Anterior cingulate cortex (tissue), 58 donors: Measurements from ENCODE around the gene OPCML.

Experiments used
- DNase-seq, 58 donors: peaks; one replicate each; lab custom pipeline; 2025; lab: John Stamatoyannopoulos, UW

OPCML gene

GRCh38 chr11:132448334-132448995, 1083.8 kb downstream of the OPCML start:
- DNase-seq = no peak

- DNase-seq = no peak
Measured at GRCh38 chr11:132447761-132448160, 1084.5 kb downstream of the OPCML start.

GRCh38 chr11:132445859-132446291, 1086.4 kb downstream of the OPCML start:
- no peak for DNase-seq

- peak in 21 of 58 donors; percentile 1 to 35 (median 11) for DNase-seq
Measured at GRCh38 chr11:132444911-132445310, 1087.4 kb downstream of the OPCML start.

- DNase-seq = no peak
Measured at GRCh38 chr11:132439711-132440255, 1092.5 kb downstream of the OPCML start.

GRCh38 chr11:132438418-132438817, 1093.9 kb downstream of the OPCML start:
- DNase-seq = no peak

GRCh38 chr11:132430429-132431062, 1101.8 kb downstream of the OPCML start:
- no peak for DNase-seq

GRCh38 chr11:132429685-132430084, 1102.6 kb downstream of the OPCML start:
- DNase-seq = no peak

GRCh38 chr11:132427611-132428010, 1104.7 kb downstream of the OPCML start:
- no peak for DNase-seq

GRCh38 chr11:132424433-132424832, 1107.9 kb downstream of the OPCML start:
- DNase-seq = no peak

- DNase-seq = no peak
Measured at GRCh38 chr11:132423266-132423665, 1109.0 kb downstream of the OPCML start.

GRCh38 chr11:132422722-132423121, 1109.6 kb downstream of the OPCML start:
- no peak for DNase-seq

- no peak for DNase-seq
Measured at GRCh38 chr11:132421555-132421954, 1110.7 kb downstream of the OPCML start.

- no peak for DNase-seq
Measured at GRCh38 chr11:132414451-132414850, 1117.8 kb downstream of the OPCML start.

- no peak for DNase-seq
Measured at GRCh38 chr11:132410383-132410782, 1121.9 kb downstream of the OPCML start.

- no peak for DNase-seq
Measured at GRCh38 chr11:132409573-132410355, 1122.5 kb downstream of the OPCML start.

- no peak for DNase-seq
Measured at GRCh38 chr11:132408877-132409276, 1123.4 kb downstream of the OPCML start.

GRCh38 chr11:132405728-132406127, 1126.6 kb downstream of the OPCML start:
- DNase-seq = no peak

- DNase-seq = peak in 48 of 58 donors; percentile 3 to 77 (median 34)
Measured at GRCh38 chr11:132402071-132402684, 1130.1 kb downstream of the OPCML start.

GRCh38 chr11:132396318-132396717, 1136.0 kb downstream of the OPCML start:
- no peak for DNase-seq

- DNase-seq = no peak
Measured at GRCh38 chr11:132395434-132395833, 1136.9 kb downstream of the OPCML start.
